ENCODE data around the gene DPF1.

DPF1 gene

GRCh38 chr19:38252941-38253691 is 29.1 kb upstream of the DPF1 start:
- no peak for DNase-seq (ENCODE audit: low read depth in 1 of 2, low spot score in 1 of 2)
- TF ChIP-seq GABPA (IDR thresholded peaks at IDR 0.05; ENCODE audit: low read depth) = no peak
- TF ChIP-seq POLR2AphosphoS5 (IDR thresholded peaks at IDR 0.05; ENCODE audit: low read depth) = no peak
- TF ChIP-seq SPI1 (IDR thresholded peaks at IDR 0.05; ENCODE audit: borderline replicate concordance, low read depth) = no peak
- TF ChIP-seq REST (IDR thresholded peaks at IDR 0.05; ENCODE audit: insufficient replicate concordance, low read depth) = no peak
- TF ChIP-seq, protein P1, sequence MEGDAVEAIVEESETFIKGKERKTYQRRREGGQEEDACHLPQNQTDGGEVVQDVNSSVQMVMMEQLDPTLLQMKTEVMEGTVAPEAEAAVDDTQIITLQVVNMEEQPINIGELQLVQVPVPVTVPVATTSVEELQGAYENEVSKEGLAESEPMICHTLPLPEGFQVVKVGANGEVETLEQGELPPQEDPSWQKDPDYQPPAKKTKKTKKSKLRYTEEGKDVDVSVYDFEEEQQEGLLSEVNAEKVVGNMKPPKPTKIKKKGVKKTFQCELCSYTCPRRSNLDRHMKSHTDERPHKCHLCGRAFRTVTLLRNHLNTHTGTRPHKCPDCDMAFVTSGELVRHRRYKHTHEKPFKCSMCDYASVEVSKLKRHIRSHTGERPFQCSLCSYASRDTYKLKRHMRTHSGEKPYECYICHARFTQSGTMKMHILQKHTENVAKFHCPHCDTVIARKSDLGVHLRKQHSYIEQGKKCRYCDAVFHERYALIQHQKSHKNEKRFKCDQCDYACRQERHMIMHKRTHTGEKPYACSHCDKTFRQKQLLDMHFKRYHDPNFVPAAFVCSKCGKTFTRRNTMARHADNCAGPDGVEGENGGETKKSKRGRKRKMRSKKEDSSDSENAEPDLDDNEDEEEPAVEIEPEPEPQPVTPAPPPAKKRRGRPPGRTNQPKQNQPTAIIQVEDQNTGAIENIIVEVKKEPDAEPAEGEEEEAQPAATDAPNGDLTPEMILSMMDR (IDR thresholded peaks at IDR 0.05; ENCODE audit: insufficient read depth, low read length) = no peak
- Histone ChIP-seq H3K4me3 (replicated peaks; ENCODE audit: insufficient read depth, low read length) (no peak overlapping the region), H3K27me3 (ENCODE audit: insufficient read depth, poor library complexity, severe bottlenecking) (peaks cover 29% of the 10 kb centered on the region), H3K27ac (replicated peaks) (no peak overlapping the region)

DNA sequence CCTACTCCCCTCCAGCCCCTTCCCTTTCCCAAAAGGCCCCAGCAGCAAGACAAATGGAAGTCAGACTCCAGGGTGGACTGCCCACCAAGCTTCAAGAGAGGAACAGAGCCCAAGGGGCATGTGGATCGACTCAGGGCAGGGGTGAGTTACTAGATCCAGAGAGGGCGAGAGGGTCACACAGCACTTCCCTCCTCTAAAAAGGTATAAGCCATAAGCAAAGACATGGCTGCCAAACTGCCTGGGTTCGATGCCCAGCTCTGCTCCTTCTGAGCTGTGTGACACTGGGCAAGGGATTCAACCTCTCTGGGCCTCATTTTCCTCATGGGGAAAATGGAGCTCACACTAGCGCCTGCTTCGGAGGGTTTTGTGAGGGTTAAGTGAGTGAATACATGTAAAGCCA is 28.4 kb upstream of the DPF1 start:
- TF ChIP-seq, protein P1 (IDR thresholded peaks at IDR 0.05; ENCODE audit: insufficient read depth, low read length) = no peak
- TF ChIP-seq POLR2AphosphoS5 (IDR thresholded peaks at IDR 0.05; ENCODE audit: low read depth) (no peak), GABPA (IDR thresholded peaks at IDR 0.05; ENCODE audit: low read depth) (no peak), SPI1 (IDR thresholded peaks at IDR 0.05; ENCODE audit: borderline replicate concordance, low read depth) (no peak), REST (IDR thresholded peaks at IDR 0.05; ENCODE audit: insufficient replicate concordance, low read depth) (no peak)
- DNase-seq (ENCODE audit: low read depth in 1 of 2, low spot score in 1 of 2) = no peak
- H3K27me3 ChIP-seq (ENCODE audit: insufficient read depth, poor library complexity, severe bottlenecking) = peaks cover 29% of the 10 kb centered on the region
- H3K4me3 ChIP-seq (replicated peaks; ENCODE audit: insufficient read depth, low read length) = no peak overlapping the region
- no peak overlapping the region for H3K27ac ChIP-seq (replicated peaks)

DNA sequence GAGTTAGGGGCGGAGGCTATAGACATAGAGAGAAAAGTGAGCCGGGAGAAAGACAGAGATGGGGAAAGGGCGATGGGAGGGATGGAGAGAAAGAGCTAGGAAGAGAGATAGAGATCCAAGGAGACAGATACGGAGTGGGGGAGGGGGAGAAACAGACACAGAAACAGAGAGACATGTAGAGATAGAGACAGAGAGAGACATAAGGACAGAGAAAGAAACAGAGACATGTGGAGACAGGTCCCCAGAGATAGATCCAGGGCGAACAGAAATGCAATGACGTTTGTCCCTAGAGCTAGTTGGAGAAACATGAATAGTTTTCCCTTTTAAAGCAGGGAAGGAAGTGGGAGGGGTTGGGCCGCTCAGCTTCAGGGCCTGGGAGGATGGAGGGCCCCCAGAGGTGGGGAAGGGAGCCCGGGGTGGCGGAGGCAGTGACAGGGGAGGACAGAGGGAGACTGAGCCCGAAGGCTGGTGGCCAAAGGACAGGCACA is 27.6 kb upstream of the DPF1 start:
- H3K27ac ChIP-seq (replicated peaks) = no peak overlapping the region
- H3K4me3 ChIP-seq (replicated peaks; ENCODE audit: insufficient read depth, low read length) = no peak overlapping the region
- TF ChIP-seq, protein P1 (IDR thresholded peaks at IDR 0.05; ENCODE audit: insufficient read depth, low read length) = no peak
- TF ChIP-seq SPI1 (IDR thresholded peaks at IDR 0.05; ENCODE audit: borderline replicate concordance, low read depth) (no peak), GABPA (IDR thresholded peaks at IDR 0.05; ENCODE audit: low read depth) (no peak)
- H3K27me3 ChIP-seq (ENCODE audit: insufficient read depth, poor library complexity, severe bottlenecking) = peaks cover 23% of the 10 kb centered on the region
- DNase-seq (ENCODE audit: low read depth in 1 of 2, low spot score in 1 of 2) = no peak

Measured in HL-60 (cell line).